Astrocyte of the spinal cord (primary cell): ENCODE data around the gene NKAIN1.

Experiments
- DNase-seq: peaks from one replicate; pipeline ENCODE4 v3.0.0; 2011; ENCODE audit warnings: low read depth, low spot score
- H3K4me3 ChIP-seq: 2 replicates; pipeline ENCODE4 v1.5.1; 2011; ENCODE audit warnings: low read depth, mild to moderate bottlenecking, low read length, moderate library complexity
- in situ Hi-C: cut with HindIII; loops from 2 replicates; pipeline ENCODE4 v1.10.0; 2017; ENCODE audit warnings: low sequenced_read_pairs
- TF ChIP-seq, protein P1 (sequence below): IDR thresholded peaks from 2 replicates; pipeline ENCODE4 v1.5.1; 2012; ENCODE audit warnings: low read depth, mild to moderate bottlenecking, low read length, inconsistent platforms

The NKAIN1 gene

DNA sequence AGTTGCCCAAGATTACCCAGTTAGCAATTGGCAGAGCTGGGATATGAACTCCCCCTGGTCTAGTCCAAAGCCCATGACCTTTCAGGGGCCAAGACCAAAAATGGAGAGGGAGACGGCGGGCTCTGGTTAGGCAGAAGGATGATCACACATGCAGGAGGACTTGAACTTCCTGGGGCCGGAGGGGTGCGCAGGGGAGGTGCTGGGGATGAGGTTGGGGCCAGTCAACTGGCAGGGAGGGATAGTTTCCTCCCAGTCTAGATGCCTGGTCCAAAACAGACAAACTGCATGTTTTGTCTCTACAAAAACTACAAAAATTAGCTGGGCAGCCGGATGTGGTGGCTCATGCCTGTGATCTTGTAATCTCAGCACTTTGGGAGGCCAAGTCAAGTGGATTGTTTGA is 78.1 kb downstream of the NKAIN1 start:
- in situ Hi-C loops = no loop called here
- TF ChIP-seq, protein P1, sequence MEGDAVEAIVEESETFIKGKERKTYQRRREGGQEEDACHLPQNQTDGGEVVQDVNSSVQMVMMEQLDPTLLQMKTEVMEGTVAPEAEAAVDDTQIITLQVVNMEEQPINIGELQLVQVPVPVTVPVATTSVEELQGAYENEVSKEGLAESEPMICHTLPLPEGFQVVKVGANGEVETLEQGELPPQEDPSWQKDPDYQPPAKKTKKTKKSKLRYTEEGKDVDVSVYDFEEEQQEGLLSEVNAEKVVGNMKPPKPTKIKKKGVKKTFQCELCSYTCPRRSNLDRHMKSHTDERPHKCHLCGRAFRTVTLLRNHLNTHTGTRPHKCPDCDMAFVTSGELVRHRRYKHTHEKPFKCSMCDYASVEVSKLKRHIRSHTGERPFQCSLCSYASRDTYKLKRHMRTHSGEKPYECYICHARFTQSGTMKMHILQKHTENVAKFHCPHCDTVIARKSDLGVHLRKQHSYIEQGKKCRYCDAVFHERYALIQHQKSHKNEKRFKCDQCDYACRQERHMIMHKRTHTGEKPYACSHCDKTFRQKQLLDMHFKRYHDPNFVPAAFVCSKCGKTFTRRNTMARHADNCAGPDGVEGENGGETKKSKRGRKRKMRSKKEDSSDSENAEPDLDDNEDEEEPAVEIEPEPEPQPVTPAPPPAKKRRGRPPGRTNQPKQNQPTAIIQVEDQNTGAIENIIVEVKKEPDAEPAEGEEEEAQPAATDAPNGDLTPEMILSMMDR = no peak
- DNase-seq = no peak
- H3K4me3 ChIP-seq = no peak overlapping the region

DNA sequence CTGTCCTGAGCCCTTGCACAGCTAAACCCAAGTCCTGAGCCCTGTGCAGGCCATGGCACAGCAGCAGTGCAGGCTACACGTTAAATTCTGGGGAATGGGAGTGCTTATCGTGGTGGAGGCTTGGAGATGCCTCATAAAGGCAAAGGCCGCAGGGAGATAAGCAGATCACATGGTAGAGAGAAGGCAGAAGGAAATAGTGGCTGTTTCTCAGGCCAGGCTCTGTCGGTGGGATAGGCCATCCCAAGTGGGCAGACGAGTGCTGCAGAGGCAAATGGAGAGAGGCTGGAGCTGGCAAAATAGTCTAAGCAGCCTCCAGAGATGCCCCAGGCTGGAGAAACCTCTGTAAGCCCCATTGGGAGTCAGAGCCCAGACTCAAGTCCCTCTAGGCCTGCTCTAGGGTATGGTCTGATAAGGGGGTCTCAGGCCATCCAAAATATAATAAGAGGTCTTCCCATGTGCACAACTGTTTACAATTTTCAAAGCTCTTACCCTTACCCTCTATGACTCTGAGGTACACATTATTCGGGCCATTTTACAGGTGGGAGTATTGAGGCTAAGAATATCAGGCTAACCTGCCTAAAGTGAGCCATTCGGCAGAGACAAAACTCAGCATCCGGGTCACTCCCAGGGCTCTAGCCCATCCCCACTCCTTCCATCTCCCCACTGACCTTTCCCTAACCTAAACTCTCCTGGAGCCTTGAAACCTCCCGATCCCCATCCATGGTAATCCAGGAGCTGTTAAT is 79.6 kb downstream of the NKAIN1 start:
- in situ Hi-C loops = no loop called here
- TF ChIP-seq, protein P1 = no peak
- no peak for DNase-seq
- no peak overlapping the region for H3K4me3 ChIP-seq

DNA sequence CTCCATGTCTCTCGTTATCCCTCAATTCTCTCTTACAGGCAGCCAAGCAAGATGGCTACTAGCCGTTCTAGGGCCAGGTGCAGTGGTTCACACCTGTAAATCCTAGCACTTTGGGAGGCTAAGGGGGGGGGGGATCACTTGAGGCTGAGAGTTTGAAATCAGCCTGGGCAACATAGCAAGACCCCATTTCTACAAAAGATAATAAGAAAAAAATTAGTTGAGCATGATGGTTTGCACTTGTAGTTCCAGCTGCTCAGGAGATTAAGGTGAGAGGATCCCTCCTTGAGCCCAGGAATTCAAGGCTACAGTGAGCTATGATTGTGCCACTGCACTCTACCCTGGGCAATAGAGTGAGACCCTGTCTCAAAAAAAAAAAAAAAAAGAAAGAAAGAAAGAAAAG is 80.4 kb downstream of the NKAIN1 start:
- no peak overlapping the region for H3K4me3 ChIP-seq
- TF ChIP-seq, protein P1 = no peak
- in situ Hi-C loops = no loop called here
- DNase-seq = no peak

DNA sequence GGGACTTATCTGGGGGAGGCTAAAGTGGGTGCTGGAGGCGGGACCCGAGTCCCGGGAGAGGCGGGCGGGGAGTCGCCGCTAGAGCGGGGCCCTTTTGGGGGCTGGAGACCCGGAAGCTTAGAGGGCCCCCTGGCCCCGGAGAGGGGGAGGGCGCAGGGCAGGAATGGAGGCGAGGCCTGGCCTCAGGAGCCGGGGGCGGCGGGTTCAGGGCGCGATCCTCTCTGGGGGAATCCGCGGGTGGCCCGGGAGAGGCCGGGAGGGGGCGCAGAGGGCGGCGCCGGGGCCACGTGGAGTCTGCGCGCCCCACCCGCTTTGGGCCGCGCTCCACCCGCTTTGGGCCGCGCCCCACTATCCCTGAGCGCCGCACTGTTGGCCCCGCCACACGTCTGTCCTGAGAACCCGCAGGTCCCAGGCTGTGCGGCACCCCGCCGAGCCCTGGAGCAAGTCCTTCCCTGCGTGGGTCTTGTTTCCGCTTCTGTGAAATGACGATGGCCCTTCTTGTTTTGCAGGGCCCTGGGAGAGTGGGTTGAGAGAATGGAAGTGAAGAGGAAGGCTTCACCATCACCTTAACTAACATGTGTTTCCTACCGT is 84.4 kb downstream of the NKAIN1 start:
- DNase-seq = peak; percentile 54
- TF ChIP-seq, protein P1 = no peak
- in situ Hi-C loops = no loop called here
- H3K4me3 ChIP-seq = peak overlapping the region; percentile 68

DNA sequence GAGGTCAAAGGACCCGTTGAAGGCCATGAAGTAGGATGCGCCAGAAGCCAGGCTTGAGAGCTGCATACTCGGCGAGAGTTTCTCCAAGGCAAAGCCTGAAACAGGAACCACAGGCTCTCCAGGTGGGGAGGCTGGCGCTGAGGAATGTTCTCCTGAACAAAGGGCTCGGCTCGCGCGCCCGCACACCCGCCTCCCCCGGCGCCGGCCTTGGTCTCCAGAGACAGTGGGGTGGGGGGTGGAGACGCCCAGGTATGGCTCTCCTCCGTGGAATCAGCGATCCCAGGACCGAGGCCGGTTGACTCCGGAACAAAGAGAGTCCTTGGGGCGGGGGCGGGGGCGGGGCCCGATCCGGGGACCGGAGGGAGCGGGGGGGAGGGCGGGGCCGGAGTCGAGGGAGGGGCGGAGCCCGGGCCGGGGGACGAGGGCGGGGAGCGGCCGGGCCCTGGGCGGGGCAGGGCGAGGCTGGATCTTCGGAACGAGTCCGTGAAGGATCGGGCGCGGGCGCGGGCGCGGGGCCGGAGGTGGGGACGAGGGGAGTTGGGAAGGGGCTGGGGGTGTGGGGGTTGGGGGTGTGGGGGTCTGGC is 85.0 kb downstream of the NKAIN1 start:
- TF ChIP-seq, protein P1 = no peak
- peak overlapping the region; percentile 68 for H3K4me3 ChIP-seq
- in situ Hi-C loops = no loop called here
- peak; percentile 76 for DNase-seq

DNA sequence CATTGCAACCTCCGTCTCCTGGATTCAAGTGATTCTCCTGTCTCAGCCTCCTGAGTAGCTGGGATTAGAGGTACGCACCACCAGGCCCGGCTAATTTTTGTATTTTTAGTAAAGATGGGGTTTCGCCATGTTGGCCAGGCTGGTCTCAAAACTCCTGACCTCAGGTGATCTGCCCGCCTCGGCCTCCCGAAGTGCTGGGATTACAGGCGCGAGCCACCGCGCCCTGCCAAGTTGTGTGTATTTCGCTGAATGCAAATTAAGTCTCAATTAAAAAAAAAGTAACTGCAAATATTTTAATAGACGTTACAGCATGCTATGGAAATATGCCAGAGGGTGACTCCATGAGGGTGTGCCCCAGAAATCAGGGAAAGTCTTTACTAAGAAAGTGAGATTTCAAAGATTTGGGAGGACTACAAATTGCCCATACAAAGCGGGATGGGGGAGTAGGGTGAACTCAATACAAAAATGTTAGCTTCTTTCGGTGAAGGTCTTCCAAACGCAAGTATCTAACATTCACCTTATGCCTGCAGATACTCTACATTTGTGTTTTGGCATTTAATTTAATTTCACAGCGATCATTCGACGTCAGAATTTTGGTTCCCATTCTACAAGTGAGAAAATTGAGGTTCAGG is 85.6 kb downstream of the NKAIN1 start:
- in situ Hi-C loops = no loop called here
- no peak for DNase-seq
- TF ChIP-seq, protein P1 = no peak
- H3K4me3 ChIP-seq = peak overlapping the region; percentile 68
